Osteocyte (in vitro differentiated cells): Measurements from ENCODE around the gene APOA1. TPM values are rescaled to one million over a fixed set of nuclear protein-coding genes. Genes with fewer than 3 reads are reported as not detected.

Experiments
- DNase-seq: peaks from one replicate; pipeline ENCODE4 v3.0.0; 2021; ENCODE audit warnings: mixed read lengths; ENCODE audit not compliant: unreplicated experiment; ENCODE audit errors: extremely low spot score
- H3K27ac Mint-ChIP-seq: one replicate; pipeline ENCODE4 v1.8.0; 2021; ENCODE audit warnings: mild to moderate bottlenecking, mixed read lengths; ENCODE audit not compliant: unreplicated experiment
- H3K27me3 Mint-ChIP-seq: one replicate; pipeline ENCODE4 v1.8.0; 2021; ENCODE audit warnings: mixed read lengths; ENCODE audit not compliant: unreplicated experiment
- H3K36me3 Mint-ChIP-seq: one replicate; pipeline ENCODE4 v1.8.0; 2021; ENCODE audit warnings: mixed read lengths; ENCODE audit not compliant: unreplicated experiment
- H3K4me1 Mint-ChIP-seq: one replicate; pipeline ENCODE4 v1.8.0; 2021; ENCODE audit warnings: mixed read lengths; ENCODE audit not compliant: unreplicated experiment
- H3K4me3 Mint-ChIP-seq: one replicate; pipeline ENCODE4 v1.8.0; 2021; ENCODE audit warnings: mild to moderate bottlenecking, moderate library complexity, mixed read lengths; ENCODE audit not compliant: unreplicated experiment
- H3K9me3 Mint-ChIP-seq: one replicate; pipeline ENCODE4 v1.8.0; 2021; ENCODE audit warnings: mixed read lengths; ENCODE audit not compliant: unreplicated experiment
- total RNA-seq: library from RNA; stranded (reverse); gene quantifications from 2 replicates; pipeline ENCODE4 v1.2.1, GENCODE V29; 2021
- TF ChIP-seq, protein P1 (sequence below): fragments of 200-600 bp; sonication (generic); IDR thresholded peaks from 2 replicates; pipeline ENCODE4 v1.5.0; 2021; ENCODE audit warnings: antibody characterized with exemption, mild to moderate bottlenecking, moderate library complexity

The APOA1 gene
- total RNA-seq, 1 donor from 2014 or later = not detected

DNA sequence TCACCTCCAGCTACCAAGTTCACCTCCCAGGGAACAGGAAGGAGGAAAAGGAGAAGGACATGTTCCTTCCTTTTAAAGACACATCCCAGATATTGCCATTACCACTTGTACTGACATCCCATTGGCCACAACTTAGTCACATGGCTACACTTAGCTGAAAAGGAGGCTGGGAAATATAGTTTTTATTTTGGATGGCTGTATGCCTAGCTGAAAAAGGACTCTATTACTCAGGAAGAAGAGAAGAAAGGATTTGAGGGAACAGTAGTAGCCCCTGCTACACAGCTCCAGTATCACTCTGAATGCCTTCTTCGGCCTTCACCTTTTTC is 43.7 kb downstream of the APOA1 start:
- DNase-seq = no peak
- TF ChIP-seq, protein P1, sequence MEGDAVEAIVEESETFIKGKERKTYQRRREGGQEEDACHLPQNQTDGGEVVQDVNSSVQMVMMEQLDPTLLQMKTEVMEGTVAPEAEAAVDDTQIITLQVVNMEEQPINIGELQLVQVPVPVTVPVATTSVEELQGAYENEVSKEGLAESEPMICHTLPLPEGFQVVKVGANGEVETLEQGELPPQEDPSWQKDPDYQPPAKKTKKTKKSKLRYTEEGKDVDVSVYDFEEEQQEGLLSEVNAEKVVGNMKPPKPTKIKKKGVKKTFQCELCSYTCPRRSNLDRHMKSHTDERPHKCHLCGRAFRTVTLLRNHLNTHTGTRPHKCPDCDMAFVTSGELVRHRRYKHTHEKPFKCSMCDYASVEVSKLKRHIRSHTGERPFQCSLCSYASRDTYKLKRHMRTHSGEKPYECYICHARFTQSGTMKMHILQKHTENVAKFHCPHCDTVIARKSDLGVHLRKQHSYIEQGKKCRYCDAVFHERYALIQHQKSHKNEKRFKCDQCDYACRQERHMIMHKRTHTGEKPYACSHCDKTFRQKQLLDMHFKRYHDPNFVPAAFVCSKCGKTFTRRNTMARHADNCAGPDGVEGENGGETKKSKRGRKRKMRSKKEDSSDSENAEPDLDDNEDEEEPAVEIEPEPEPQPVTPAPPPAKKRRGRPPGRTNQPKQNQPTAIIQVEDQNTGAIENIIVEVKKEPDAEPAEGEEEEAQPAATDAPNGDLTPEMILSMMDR = no peak
- H3K4me1 Mint-ChIP-seq = no peaks in the 10 kb centered on the region
- no peaks in the 10 kb centered on the region for H3K36me3 Mint-ChIP-seq
- no peak overlapping the region for H3K4me3 Mint-ChIP-seq
- no peak overlapping the region for H3K27ac Mint-ChIP-seq
- H3K27me3 Mint-ChIP-seq = peaks cover 4% of the 10 kb centered on the region
- no peaks in the 10 kb centered on the region for H3K9me3 Mint-ChIP-seq

DNA sequence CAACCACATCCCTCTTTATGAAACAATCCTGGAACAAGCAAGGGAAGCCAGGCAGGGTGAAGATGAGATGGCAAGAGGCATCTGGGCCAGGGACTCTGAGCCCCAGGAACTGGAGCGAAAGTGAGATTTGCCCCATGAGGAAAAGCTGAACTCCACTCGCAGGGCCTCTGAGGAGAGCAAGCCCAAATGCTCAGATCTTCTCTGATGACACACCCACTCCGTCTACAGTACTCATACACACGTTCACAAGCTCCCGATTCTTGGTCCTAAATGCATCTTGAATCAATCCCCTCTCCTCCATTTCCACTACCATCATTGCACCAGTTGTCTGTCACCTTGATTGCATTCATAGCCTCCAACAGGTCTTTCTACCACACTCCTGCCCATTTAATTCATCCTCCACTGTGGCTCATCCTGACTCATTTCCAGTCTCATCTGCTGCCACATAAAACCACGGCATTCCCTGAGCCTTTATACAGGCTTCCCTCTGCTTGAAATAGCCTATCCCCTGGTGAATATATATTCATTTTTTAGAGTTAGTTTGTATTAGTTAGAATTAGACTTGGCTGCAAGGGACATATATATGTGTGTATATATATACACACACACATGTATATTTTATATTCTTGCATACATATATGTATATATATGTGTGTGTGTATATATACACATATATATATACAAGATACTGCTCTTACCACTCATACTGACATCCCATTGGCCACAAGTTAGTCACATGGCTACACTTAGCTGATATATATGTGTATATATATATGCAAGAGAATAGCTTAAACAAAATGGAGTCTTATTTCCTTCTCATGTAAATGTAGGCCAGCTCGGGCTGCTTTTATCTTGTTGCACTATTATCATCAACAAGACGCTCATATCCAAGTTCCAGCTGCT is 44.3 kb downstream of the APOA1 start:
- H3K27ac Mint-ChIP-seq = no peak overlapping the region
- peaks cover 6% of the 10 kb centered on the region for H3K4me1 Mint-ChIP-seq
- TF ChIP-seq, protein P1 = no peak
- H3K4me3 Mint-ChIP-seq = no peak overlapping the region
- no peaks in the 10 kb centered on the region for H3K36me3 Mint-ChIP-seq
- H3K27me3 Mint-ChIP-seq = no peaks in the 10 kb centered on the region
- H3K9me3 Mint-ChIP-seq = no peaks in the 10 kb centered on the region
- DNase-seq = peak; percentile 36

DNA sequence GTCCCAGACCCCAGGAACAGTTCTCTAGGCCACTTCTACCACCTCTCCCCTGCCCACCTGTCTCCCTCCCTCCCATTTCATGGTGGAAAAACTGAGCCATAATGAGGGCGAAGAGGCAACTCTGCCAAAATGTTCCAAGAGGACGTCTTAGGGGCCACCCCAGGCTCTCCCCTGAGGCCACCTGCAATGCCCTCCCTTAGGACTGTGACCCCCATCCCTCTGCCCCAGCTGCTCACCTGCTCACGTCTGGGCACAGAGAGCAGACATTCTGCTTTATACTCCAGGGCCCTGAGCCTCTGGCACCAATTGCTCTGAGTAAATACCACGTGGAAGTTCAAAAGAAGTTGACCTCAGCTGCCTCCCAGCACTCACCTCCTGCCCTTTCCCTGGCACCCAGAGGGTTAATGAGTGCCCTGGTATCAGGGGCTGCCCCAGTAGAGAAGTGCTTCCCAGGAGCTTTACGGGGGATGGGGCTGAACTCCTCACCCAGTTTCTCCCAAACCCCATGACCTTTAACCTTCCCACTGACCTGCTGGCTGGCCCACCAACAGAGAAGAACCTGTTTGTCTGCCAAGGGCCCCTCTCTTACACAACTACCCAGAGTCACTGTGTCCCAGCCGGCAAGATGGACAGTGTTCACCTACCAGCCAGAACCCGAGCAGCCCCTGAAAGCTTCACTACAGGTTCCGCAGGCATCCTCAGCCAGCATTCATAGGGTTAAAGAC is 45.1 kb downstream of the APOA1 start:
- TF ChIP-seq, protein P1 = no peak
- Mint-ChIP-seq H3K4me3 (no peak overlapping the region), H3K36me3 (no peaks in the 10 kb centered on the region)

DNA sequence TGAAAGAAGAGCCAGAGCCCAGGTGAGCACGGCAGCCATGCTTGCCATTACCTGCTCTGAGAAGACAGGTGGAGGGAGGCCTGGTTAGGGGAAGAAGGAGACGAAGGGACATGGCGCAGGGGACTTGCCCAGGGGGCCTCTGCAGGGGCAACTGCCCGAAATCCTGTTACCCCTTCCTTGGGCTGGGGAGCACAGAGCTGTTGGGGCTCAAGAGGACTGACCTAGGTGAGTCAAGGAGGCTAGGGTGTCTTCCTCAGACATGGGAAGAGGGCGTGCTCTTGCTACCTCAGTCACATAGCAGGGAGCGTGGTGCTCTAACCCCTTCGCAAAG is 45.6 kb downstream of the APOA1 start, which contains the start of gene APOA5:
Gene APOA5 (minus strand): TSS at position 67 of the 331 bp plus-strand sequence. CDS start 19 bp downstream, at position 48.
- Mint-ChIP-seq H3K9me3 (no peaks in the 10 kb centered on the region), H3K36me3 (no peaks in the 10 kb centered on the region), H3K4me1 (peaks cover 11% of the 10 kb centered on the region), H3K27ac (no peak within 1 kb of the TSS), H3K27me3 (no peaks in the 10 kb centered on the region), H3K4me3 (no peak within 1 kb of the TSS)
- TF ChIP-seq, protein P1 = no peak
- DNase-seq = no peak

More for the DNA sequence above, 45.1 kb downstream of the APOA1 start:
- H3K27ac Mint-ChIP-seq = no peak overlapping the region
- peak; percentile 64 for DNase-seq
- H3K4me1 Mint-ChIP-seq = peaks cover 6% of the 10 kb centered on the region
- no peaks in the 10 kb centered on the region for H3K27me3 Mint-ChIP-seq
- H3K9me3 Mint-ChIP-seq = no peaks in the 10 kb centered on the region
